ENCODE measurements around the gene SIRT7.

Gene SIRT7

GRCh38 chr17:81906476-81907218, 11.3 kb downstream of the SIRT7 start:
- DNase-seq (ENCODE audit: low read depth in 1 of 2, low spot score in 1 of 2), result no peak

DNA sequence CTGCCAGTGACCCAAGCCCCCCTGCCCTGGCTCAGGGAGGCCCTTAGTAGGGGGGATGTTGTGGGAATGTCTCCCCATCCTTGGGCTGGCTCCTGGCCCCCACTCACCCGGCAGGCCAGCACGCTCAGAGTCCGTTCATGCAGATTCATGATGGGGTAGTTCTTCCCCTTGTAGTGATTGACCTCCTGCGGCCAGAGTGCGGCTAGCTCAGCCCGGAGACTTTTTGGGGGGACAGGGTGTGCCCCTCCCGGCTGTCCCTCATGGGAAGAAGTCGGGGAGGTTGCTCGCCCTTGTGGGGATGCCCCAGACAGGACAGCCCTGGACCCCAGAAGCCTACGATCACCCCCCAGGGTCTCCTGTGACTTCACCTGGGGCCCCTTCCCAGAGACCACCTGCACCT, 12.0 kb downstream of the SIRT7 start:
- no peak for DNase-seq (ENCODE audit: low read depth in 1 of 2, low spot score in 1 of 2)

DNA sequence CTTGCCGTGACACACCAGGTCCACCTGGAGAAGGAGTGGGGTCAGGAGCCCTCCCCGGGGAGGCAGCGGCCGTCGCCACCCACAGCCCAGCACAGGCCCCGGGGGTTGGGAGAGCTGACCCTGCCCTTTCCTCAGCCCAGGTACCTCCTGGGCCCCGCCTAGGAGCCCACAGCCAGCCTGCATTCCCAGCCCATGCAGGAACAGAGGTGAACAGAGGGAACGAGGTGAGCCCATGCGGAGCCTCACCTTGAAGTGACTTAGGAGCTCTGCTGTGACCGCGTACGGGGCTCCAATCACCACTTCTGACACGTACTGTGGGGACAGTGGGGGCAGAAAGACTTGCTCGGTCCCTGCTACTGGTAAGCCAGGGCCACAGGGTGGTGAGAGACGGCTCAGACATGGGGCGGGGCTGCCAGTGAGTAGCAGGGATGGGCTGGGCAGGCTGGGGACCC, 12.5 kb downstream of the SIRT7 start:
- no peak for DNase-seq (ENCODE audit: low read depth in 1 of 2, low spot score in 1 of 2)

GRCh38 chr17:81904600-81905423, 13.2 kb downstream of the SIRT7 start:
- DNase-seq (ENCODE audit: low read depth in 1 of 2, low spot score in 1 of 2), result no peak

GRCh38 chr17:81903896-81904599, 13.9 kb downstream of the SIRT7 start:
- DNase-seq (ENCODE audit: low read depth in 1 of 2, low spot score in 1 of 2), result no peak

DNA sequence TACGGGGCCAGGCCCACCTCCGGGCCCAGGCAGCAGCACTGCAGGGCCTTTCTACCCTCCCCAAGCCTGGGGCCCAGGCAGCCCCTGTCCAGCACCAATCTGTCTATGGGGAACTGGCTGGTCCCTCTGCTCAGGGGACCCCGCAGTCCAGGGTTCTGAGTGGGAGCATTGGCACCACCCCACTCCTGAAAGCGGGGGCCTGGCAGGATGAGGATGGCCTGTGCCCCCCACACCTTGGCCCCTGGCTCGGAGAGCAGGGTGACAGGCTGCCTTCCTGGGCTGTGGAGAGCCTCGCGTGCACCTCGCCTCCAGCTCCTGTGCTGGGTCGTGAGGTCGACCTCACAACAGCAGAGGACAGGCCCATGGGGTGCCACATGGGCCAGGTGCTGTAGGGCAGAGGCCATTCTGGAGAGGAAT, 14.6 kb downstream of the SIRT7 start:
- no peak for DNase-seq (ENCODE audit: low read depth in 1 of 2, low spot score in 1 of 2)

- DNase-seq (ENCODE audit: low read depth in 1 of 2, low spot score in 1 of 2), result no peak
Measured at GRCh38 chr17:81902653-81903414, 15.1 kb downstream of the SIRT7 start.

DNA sequence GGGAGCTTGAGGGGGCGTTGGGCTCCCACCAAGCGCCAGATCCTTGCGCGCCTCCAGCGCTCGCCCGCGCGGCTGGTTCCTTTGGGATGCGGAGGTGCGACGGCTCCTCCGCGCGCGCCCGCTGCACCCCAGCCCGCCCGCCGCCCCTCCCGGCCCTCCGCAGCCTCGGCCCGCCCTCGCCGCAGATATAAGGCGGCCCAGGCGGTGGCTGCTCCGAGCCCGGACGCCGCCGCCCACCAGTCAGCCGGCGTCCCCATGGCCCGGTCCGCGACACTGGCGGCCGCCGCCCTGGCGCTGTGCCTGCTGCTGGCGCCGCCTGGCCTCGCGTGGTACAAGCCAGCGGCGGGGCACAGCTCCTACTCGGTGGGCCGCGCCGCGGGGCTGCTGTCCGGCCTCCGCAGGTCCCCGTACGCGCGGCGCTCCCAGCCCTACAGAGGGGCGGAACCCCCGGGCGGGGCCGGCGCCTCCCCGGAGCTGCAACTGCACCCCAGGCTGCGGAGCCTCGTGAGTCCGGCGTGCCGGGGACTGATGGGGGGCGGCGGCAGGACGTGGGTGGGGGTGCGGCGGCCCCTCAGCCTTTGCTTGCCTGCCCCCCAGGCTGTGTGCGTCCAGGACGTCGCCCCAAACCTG, 15.8 kb downstream of the SIRT7 start, which contains the start of gene NPB:
Gene NPB (plus strand): TSS at position 216 of the 630 bp plus-strand sequence. CDS start 40 bp downstream, at position 256.
- no peak for DNase-seq (ENCODE audit: low read depth in 1 of 2, low spot score in 1 of 2)

DNA sequence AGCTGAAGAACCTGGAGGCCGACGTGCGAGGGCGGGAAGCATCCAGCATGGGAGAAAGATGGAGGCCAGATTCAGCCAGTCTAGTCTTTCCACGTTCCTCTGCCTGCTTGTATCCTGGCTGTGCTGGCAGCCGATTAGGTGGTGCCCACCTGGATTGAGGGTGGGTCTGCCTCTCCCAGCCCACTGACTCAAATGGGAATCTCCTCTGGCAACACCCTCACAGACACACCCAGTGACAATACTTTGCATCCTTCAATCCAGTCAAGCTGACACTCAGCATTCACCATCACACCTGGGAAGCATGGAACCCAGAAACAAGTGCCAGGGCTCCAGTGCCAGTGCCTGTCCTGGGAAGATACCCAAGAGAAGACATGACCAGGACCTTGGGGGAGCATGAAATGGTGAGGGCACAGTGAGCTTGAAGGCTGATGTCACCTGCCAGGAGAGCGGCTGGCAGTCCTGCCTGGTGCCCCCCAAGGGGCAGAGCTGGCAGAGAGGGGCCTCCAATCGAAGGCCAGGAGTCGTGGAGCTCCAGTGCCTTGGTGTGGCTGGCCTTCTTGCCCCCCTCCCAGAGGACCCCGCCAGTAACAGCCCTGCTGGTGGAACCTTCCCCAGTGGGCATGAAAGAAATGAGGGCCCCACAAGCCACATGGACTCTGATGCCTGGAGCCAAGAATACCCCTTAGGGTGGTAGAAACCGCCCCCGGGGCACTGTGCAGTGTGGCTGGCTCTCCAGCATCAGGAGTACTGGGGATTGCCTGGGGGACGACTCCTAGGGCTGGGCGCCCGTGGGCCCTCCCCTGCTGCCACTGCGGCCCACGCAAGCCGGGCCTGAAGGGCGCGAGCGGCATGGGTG, 16.6 kb downstream of the SIRT7 start:
- no peak for DNase-seq (ENCODE audit: low read depth in 1 of 2, low spot score in 1 of 2)

GRCh38 chr17:81900181-81900820, 17.7 kb downstream of the SIRT7 start:
- DNase-seq (ENCODE audit: low read depth in 1 of 2, low spot score in 1 of 2), result no peak

DNA sequence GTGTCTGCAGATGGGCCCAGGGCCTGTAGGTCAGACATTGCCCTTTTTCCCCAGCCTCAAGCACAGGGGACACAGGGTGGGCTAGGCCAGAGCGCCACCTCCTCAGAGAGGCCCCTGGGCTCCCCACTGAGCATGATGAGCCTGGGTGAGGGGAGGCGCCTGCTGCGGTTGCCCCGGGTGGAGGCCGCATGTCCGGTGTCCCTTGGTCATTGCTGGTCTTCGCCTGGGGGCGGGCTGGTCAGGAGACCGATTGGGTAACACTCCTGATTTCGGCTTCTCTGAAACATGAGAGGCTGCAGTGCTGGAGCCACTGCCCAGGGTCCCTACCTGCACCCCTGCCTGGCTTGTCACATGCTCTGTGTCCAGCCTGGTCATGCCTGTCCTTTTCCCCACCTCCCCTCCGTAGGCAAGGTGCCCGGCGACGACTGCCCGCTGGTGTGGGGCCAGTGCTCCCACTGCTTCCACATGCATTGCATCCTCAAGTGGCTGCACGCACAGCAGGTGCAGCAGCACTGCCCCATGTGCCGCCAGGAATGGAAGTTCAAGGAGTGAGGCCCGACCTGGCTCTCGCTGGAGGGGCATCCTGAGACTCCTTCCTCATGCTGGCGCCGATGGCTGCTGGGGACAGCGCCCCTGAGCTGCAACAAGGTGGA, 18.3 kb downstream of the SIRT7 start:
- no peak for DNase-seq (ENCODE audit: low read depth in 1 of 2, low spot score in 1 of 2)

DNA sequence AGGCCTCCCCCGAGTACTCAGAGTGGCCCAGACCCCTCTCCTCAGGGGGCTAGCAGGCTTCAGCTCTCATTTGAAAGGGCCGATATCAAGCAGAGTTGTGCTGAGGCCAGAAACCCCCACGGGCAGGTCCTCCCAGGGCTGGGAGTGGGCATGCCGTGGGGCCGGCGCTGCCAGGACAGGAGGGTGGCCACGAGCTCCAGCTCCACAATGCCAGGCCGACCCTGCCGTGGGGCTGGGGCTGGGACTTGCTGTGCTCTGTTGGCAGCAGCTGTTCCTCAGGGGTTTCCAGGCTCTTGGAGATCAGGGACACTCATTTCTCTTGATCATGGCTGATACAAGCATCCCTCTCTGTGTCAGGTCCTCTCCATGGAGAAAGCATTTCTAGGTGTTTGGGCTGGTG, 19.1 kb downstream of the SIRT7 start:
- DNase-seq (ENCODE audit: low read depth in 1 of 2, low spot score in 1 of 2), result no peak

- DNase-seq (ENCODE audit: low read depth in 1 of 2, low spot score in 1 of 2), result no peak
Measured at GRCh38 chr17:81898029-81898866, 19.7 kb downstream of the SIRT7 start.

DNA sequence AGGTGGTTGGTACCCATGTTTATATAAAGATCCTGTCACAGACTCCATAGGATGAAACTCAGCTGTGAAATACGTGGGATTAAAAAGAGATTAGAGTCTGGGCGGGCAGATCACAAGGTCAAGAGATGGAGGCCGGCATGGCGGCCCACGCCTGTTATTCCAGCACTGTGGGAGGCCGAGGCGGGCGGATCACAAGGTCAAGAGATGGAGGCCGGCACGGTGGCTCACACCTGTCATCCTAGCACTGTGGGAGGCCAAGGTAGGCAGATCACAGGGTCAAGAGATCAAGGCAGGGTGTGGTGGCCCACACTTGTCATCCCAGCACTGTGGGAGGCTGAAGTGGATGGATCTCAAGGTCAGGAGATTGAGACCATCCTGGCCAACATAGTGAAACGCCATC, 22.6 kb downstream of the SIRT7 start:
- no peak for DNase-seq (ENCODE audit: low read depth in 1 of 2, low spot score in 1 of 2)

GRCh38 chr17:81891303-81891552, 26.7 kb downstream of the SIRT7 start:
- DNase-seq (ENCODE audit: low read depth in 1 of 2, low spot score in 1 of 2), result no peak

- DNase-seq (ENCODE audit: low read depth in 1 of 2, low spot score in 1 of 2), result no peak
Measured at GRCh38 chr17:81890447-81891302, 27.3 kb downstream of the SIRT7 start.

DNA sequence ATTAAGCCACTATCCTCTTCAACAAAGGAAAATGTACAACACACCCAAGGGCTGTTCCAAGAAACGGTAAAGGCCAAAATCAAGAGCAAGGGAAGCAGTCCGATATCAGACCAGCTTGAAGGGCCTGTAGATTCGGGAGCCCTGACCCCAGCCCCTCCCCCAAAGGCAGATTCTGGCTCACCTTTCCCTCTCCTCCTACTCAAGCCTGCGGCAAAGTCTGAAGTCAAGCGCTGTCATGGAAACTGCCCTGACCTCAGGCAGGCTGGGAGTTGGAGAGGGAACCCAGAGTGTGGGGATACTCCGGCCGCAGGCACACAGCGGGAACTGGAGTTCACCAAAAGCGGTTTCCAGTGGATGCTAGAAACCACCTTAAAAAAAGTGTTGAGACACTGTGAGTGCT, 28.4 kb downstream of the SIRT7 start:
- no peak for DNase-seq (ENCODE audit: low read depth in 1 of 2, low spot score in 1 of 2)

Measured in activated T-helper 1 cell treated with anti-CD3 and anti-CD28 coated beads, Interleukin-2, amount 50 U/mL, for 16 hours (primary cell).